HG02571 (cell line): ENCODE data around the gene DACT2.
"Not testable (repeated sequence)": the region's sequence is repeated elsewhere in the genome, so short reads cannot be mapped to it uniquely, and the experiment has no call there.

Experiments used
- ATAC-seq: cut with Tn5 transposase; IDR thresholded peaks from one replicate; pipeline ENCODE4 v1.9.1; 2021; ENCODE audit warnings: mild to moderate bottlenecking, moderate library complexity; ENCODE audit not compliant: unreplicated experiment

Gene DACT2

GRCh38 chr6:168305096-168305749 lies 14.4 kb downstream of the DACT2 start:
- ATAC-seq, result no peak

GRCh38 chr6:168304752-168305015 lies 14.9 kb downstream of the DACT2 start:
- ATAC-seq, result no peak

- ATAC-seq, result no peak
Measured at GRCh38 chr6:168303982-168304751, 15.4 kb downstream of the DACT2 start.

- ATAC-seq, result no peak
Measured at GRCh38 chr6:168302534-168302933, 17.0 kb downstream of the DACT2 start.

GRCh38 chr6:168301648-168302398 lies 17.8 kb downstream of the DACT2 start:
- no peak for ATAC-seq

- ATAC-seq, result no peak
Measured at GRCh38 chr6:168300975-168301647, 18.5 kb downstream of the DACT2 start.

GRCh38 chr6:168299541-168300511 lies 19.8 kb downstream of the DACT2 start:
- ATAC-seq, result no peak

- ATAC-seq, result no peak
Measured at GRCh38 chr6:168297643-168298042, 21.9 kb downstream of the DACT2 start.

GRCh38 chr6:168294901-168295300 lies 24.7 kb downstream of the DACT2 start:
- no peak for ATAC-seq

GRCh38 chr6:168293636-168294530 lies 25.7 kb downstream of the DACT2 start:
- no peak for ATAC-seq

GRCh38 chr6:168292826-168293225 lies 26.8 kb downstream of the DACT2 start:
- no peak for ATAC-seq

- no peak for ATAC-seq
Measured at GRCh38 chr6:168291450-168291849, 28.1 kb downstream of the DACT2 start.

GRCh38 chr6:168290095-168290494 lies 29.5 kb downstream of the DACT2 start:
- no peak for ATAC-seq

- no peak for ATAC-seq
Measured at GRCh38 chr6:168289571-168289962, 30.0 kb downstream of the DACT2 start.

- ATAC-seq, result no peak
Measured at GRCh38 chr6:168288781-168289570, 30.6 kb downstream of the DACT2 start.

GRCh38 chr6:168287460-168287859 lies 32.1 kb downstream of the DACT2 start:
- ATAC-seq, result not testable (repeated sequence)

- ATAC-seq, result not testable (repeated sequence)
Measured at GRCh38 chr6:168286771-168287446, 32.7 kb downstream of the DACT2 start.

GRCh38 chr6:168286116-168286515 lies 33.5 kb downstream of the DACT2 start:
- no peak for ATAC-seq
